Measurements from ENCODE around the gene ZNF800.

DNA sequence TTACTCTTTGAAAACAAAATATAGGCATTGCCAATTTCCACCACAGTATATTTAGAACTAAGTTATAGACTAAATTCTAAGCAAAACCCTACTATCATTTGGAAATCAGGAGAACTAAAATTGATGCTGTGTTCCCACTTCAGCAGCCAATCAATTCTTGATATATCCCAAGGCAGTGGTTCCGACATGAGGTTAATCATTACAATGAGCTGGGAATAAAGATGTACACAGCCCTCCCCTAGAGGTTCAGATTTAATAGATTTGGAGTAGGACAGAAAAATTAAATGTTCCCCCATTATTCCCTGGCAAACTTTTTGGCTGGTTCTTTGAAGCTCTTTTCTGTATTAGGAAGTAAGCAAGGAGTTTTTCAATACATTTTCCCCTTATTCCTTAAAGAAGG, 15.1 kb downstream of the ZNF800 start:
- TF ChIP-seq, protein P1, sequence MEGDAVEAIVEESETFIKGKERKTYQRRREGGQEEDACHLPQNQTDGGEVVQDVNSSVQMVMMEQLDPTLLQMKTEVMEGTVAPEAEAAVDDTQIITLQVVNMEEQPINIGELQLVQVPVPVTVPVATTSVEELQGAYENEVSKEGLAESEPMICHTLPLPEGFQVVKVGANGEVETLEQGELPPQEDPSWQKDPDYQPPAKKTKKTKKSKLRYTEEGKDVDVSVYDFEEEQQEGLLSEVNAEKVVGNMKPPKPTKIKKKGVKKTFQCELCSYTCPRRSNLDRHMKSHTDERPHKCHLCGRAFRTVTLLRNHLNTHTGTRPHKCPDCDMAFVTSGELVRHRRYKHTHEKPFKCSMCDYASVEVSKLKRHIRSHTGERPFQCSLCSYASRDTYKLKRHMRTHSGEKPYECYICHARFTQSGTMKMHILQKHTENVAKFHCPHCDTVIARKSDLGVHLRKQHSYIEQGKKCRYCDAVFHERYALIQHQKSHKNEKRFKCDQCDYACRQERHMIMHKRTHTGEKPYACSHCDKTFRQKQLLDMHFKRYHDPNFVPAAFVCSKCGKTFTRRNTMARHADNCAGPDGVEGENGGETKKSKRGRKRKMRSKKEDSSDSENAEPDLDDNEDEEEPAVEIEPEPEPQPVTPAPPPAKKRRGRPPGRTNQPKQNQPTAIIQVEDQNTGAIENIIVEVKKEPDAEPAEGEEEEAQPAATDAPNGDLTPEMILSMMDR (IDR thresholded peaks at IDR 0.05; ENCODE audit: low read depth, low read length), result no peak
- no peak for TF ChIP-seq EZH2phosphoT487 (IDR thresholded peaks at IDR 0.05; ENCODE audit: low read depth)
